Loucy (cell line): ENCODE results near the gene CCDC88C.

Experiments used
- H2AFZ ChIP-seq: fragments of 200-600 bp; sonication (generic); 2 replicates; pipeline ENCODE4 v1.6.0; 2016; ENCODE audit warnings: antibody characterized with exemption, mild to moderate bottlenecking, low read length, moderate library complexity
- H3F3A ChIP-seq: fragments of 200-600 bp; 2 replicates; pipeline ENCODE4 v1.6.0; 2016; ENCODE audit warnings: antibody characterized with exemption, low read depth, mild to moderate bottlenecking
- H3K27me3 ChIP-seq: fragments of 200-600 bp; sonication (generic); 2 replicates; pipeline ENCODE4 v1.6.1; 2014; ENCODE audit warnings: low read length, mild to moderate bottlenecking; ENCODE audit not compliant: insufficient read depth, poor library complexity, severe bottlenecking
- H3K36me3 ChIP-seq: fragments of 200-600 bp; sonication (generic); 2 replicates; pipeline ENCODE4 v1.6.1; 2016; ENCODE audit warnings: low read length; ENCODE audit not compliant: insufficient read depth
- H3K4me1 ChIP-seq: fragments of 200-600 bp; sonication (generic); 2 replicates; pipeline ENCODE4 v1.5.1; 2014; ENCODE audit warnings: low read length, mild to moderate bottlenecking; ENCODE audit not compliant: insufficient read depth, poor library complexity, severe bottlenecking
- H3K4me2 ChIP-seq: fragments of 200-600 bp; sonication (generic); 2 replicates; pipeline ENCODE4 v1.6.0; 2014; ENCODE audit warnings: antibody characterized with exemption, low read length, low read depth, mild to moderate bottlenecking; ENCODE audit not compliant: poor library complexity, severe bottlenecking
- H3K4me3 ChIP-seq: fragments of 200-600 bp; sonication (generic); 2 replicates; pipeline ENCODE4 v1.5.1; 2014; ENCODE audit warnings: low read length, mild to moderate bottlenecking, mixed read lengths; ENCODE audit not compliant: poor library complexity, severe bottlenecking
- H3K79me2 ChIP-seq: fragments of 200-600 bp; sonication (generic); 2 replicates; pipeline ENCODE4 v1.6.1; 2014; ENCODE audit warnings: low read length; ENCODE audit not compliant: insufficient read depth
- H3K9ac ChIP-seq: fragments of 200-600 bp; sonication (generic); 2 replicates; pipeline ENCODE4 v1.6.0; 2014; ENCODE audit warnings: mild to moderate bottlenecking, low read depth, low read length, moderate library complexity; ENCODE audit not compliant: poor library complexity, severe bottlenecking
- H3K9me2 ChIP-seq: fragments of 200-600 bp; sonication (generic); replicated peaks from 2 replicates; pipeline ENCODE4 v1.6.1; 2016; ENCODE audit warnings: low read depth, low read length, mixed read lengths
- H3K9me3 ChIP-seq: fragments of 200-600 bp; sonication (generic); 2 replicates; pipeline ENCODE4 v1.6.1; 2014; ENCODE audit warnings: mild to moderate bottlenecking, antibody characterized with exemption, low read length, low read depth; ENCODE audit not compliant: insufficient read depth
- H4K20me1 ChIP-seq: fragments of 200-600 bp; sonication (generic); 2 replicates; pipeline ENCODE4 v1.6.0; 2014; ENCODE audit warnings: antibody characterized with exemption, low read length, mild to moderate bottlenecking; ENCODE audit not compliant: insufficient read depth, poor library complexity, severe bottlenecking
- CTCF ChIP-seq: fragments of 200-600 bp; sonication (generic); conservative IDR thresholded peaks from 2 replicates; pipeline ENCODE4 v1.5.1; 2014; ENCODE audit warnings: mild to moderate bottlenecking, antibody characterized with exemption, low read length
- EZH2phosphoT487 ChIP-seq: fragments of 200-600 bp; IDR thresholded peaks from 2 replicates; pipeline ENCODE4 v1.6.1; 2018; ENCODE audit warnings: antibody characterized with exemption, mild to moderate bottlenecking, moderate library complexity, borderline replicate concordance

The CCDC88C gene

GRCh38 chr14:91252871-91253794 is 164.5 kb downstream of the CCDC88C start:
- Histone ChIP-seq H3K27me3 (no peaks in the 10 kb centered on the region), H2AFZ (no peak overlapping the region), H3K9me3 (no peaks in the 10 kb centered on the region), H3K4me2 (no peak overlapping the region), H3K9ac (no peak overlapping the region), H3K4me3 (no peak overlapping the region), H3K4me1 (peaks cover 83% of the 10 kb centered on the region), H3K36me3 (no peaks in the 10 kb centered on the region), H3K79me2 (no peaks in the 10 kb centered on the region), H4K20me1 (no peaks in the 10 kb centered on the region), H3K9me2 (no peaks in the 10 kb centered on the region), H3F3A (peaks cover 9% of the 10 kb centered on the region)
- TF ChIP-seq CTCF (no peak), EZH2phosphoT487 (no peak)

DNA sequence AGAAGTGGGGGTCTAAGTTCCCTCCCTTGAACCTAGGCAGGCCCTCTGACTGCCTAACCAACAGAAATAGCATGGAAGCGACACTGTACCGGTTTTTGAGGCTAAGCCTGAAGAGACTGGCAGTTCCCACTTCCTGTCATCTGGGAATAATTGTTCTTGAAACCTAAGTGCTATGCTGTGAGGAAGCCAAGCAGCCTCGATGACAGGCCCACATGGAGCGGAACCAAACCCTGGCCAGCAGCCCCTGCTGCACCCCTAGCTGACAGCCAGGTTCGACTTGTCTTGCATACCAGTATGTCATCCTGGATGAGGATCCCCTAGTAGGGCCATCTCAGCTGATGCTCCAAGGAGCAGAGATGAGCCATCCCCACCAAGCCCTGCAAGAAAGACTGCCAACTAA is 166.7 kb downstream of the CCDC88C start:
- Histone ChIP-seq H3K27me3 (no peaks in the 10 kb centered on the region), H3K4me1 (peaks cover 80% of the 10 kb centered on the region), H3K4me2 (peak overlapping the region; percentile 70)

DNA sequence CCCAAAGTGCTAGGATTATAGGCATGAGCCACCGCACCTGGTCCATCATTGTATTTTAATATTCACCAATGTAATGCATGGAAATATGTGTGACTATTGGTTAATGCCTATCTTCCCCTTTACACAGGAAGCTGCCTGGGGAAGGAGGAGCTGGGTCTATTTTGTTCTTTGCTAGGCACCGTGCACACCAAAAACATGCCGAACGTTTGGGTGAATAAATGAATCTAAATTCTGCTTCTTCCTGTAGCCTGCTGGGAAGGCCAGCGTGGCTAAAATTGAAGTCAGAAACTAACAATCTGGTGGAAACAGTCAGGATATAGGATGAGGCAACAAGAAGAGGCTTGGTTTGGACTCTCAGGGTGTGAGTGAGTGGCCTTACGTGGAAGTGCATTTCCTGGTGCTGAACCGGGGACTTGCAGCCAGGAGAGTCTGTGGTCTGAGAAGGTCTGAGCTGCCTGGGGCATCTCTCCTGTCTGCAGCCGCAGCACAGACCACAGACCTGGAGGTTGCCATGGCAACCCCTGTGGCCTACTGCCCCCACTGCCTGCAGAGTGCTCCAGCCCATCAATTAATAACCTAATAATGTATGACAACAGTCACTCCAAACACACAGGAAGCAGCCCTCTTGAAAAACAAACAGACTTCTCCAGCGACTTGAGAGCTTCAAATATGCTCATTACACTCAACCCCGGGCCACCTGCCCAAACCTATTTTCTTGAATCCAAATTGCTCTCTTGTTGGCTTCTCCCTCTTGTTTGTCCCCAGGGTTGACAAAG is 167.6 kb downstream of the CCDC88C start:
- no peaks in the 10 kb centered on the region for H3K9me3 ChIP-seq
- H3K4me1 ChIP-seq = peaks cover 80% of the 10 kb centered on the region
- no peaks in the 10 kb centered on the region for H3K27me3 ChIP-seq
- no peaks in the 10 kb centered on the region for H4K20me1 ChIP-seq
- H3K9ac ChIP-seq = peak overlapping the region; percentile 65
- TF ChIP-seq CTCF (no peak), EZH2phosphoT487 (no peak)
- H3K9me2 ChIP-seq = no peaks in the 10 kb centered on the region
- H2AFZ ChIP-seq = peak overlapping the region; percentile 54
- H3F3A ChIP-seq = peaks cover 9% of the 10 kb centered on the region
- peak overlapping the region; percentile 70 for H3K4me2 ChIP-seq
- no peaks in the 10 kb centered on the region for H3K36me3 ChIP-seq
- no peaks in the 10 kb centered on the region for H3K79me2 ChIP-seq
- peak overlapping the region; percentile 58 for H3K4me3 ChIP-seq

More for the DNA sequence above, 166.7 kb downstream of the CCDC88C start:
- Histone ChIP-seq H3K9me2 (no peaks in the 10 kb centered on the region), H3F3A (peaks cover 9% of the 10 kb centered on the region), H2AFZ (no peak overlapping the region), H3K36me3 (no peaks in the 10 kb centered on the region), H3K9ac (peak overlapping the region; percentile 65), H3K4me3 (peak overlapping the region; percentile 58), H3K79me2 (no peaks in the 10 kb centered on the region), H4K20me1 (no peaks in the 10 kb centered on the region), H3K9me3 (no peaks in the 10 kb centered on the region)
- TF ChIP-seq CTCF (no peak), EZH2phosphoT487 (no peak)
